Stimulated activated CD8-positive, alpha-beta memory T cell treated with anti-CD3 and anti-CD28 coated beads, Interleukin-4, amount 100 ng/mL, for 48 hours (primary cell): ENCODE measurements around the gene ZBED5.
A peak's percentile ranks its signal among the peaks of the same experiment; 100 is the strongest.
"Not testable (repeated sequence)": the region's sequence is repeated elsewhere in the genome, so short reads cannot be mapped to it uniquely, and the experiment has no call there.

Experiments used
- DNase-seq: peaks from one replicate; pipeline ENCODE4 v3.0.0-alpha.2; 2020

ZBED5 gene

GRCh38 chr11:10857709-10858438 is at the start of gene ZBED5:
Gene ZBED5, minus strand, starts transcription at chr11:10858053. Its CDS starts 3,108 bp downstream, at chr11:10854945.
- peak; percentile 95 for DNase-seq

GRCh38 chr11:10906521-10906920 is 48.7 kb upstream of the ZBED5 start:
- no peak for DNase-seq

GRCh38 chr11:10902301-10903063 is 44.6 kb upstream of the ZBED5 start:
- no peak for DNase-seq

- DNase-seq, result no peak
These were observed 43.0 kb upstream of the ZBED5 start for GRCh38 chr11:10900681-10901415.

GRCh38 chr11:10899121-10899830 is 41.4 kb upstream of the ZBED5 start:
- peak; percentile 44 for DNase-seq

GRCh38 chr11:10898763-10899025 is 40.8 kb upstream of the ZBED5 start:
- no peak for DNase-seq

GRCh38 chr11:10898003-10898762 is 40.3 kb upstream of the ZBED5 start:
- DNase-seq, result no peak

- no peak for DNase-seq
These were observed 39.3 kb upstream of the ZBED5 start for GRCh38 chr11:10897150-10897549.

GRCh38 chr11:10896493-10896892 is 38.6 kb upstream of the ZBED5 start:
- DNase-seq, result no peak

- DNase-seq, result no peak
These were observed 37.4 kb upstream of the ZBED5 start for GRCh38 chr11:10895285-10895684.

GRCh38 chr11:10894666-10895065 is 36.8 kb upstream of the ZBED5 start:
- DNase-seq, result no peak

- no peak for DNase-seq
These were observed 35.9 kb upstream of the ZBED5 start for GRCh38 chr11:10893714-10894151.

- DNase-seq, result no peak
These were observed 34.4 kb upstream of the ZBED5 start for GRCh38 chr11:10892250-10892649.

GRCh38 chr11:10891151-10891720 is 33.4 kb upstream of the ZBED5 start:
- no peak for DNase-seq

GRCh38 chr11:10890083-10890482 is 32.2 kb upstream of the ZBED5 start:
- DNase-seq, result not testable (repeated sequence)

- no peak for DNase-seq
These were observed 29.5 kb upstream of the ZBED5 start for GRCh38 chr11:10887307-10887706.

- DNase-seq, result no peak
These were observed 28.9 kb upstream of the ZBED5 start for GRCh38 chr11:10886652-10887250.

GRCh38 chr11:10885703-10886363 is 28.0 kb upstream of the ZBED5 start:
- no peak for DNase-seq

GRCh38 chr11:10884292-10884691 is 26.4 kb upstream of the ZBED5 start:
- not testable (repeated sequence) for DNase-seq

- no peak for DNase-seq
These were observed 24.0 kb upstream of the ZBED5 start for GRCh38 chr11:10881892-10882291.
